AG08395 (cell line): ENCODE results near the gene SPSB1.

Experiments used
- DNase-seq: peaks from one replicate; pipeline ENCODE4 v3.0.0; 2012; ENCODE audit warnings: mixed read lengths, low spot score

The SPSB1 gene

GRCh38 chr1:9319789-9320519, 27.3 kb downstream of the SPSB1 start:
- no peak for DNase-seq

GRCh38 chr1:9320520-9321479, 28.1 kb downstream of the SPSB1 start:
- no peak for DNase-seq

- peak; percentile 29 for DNase-seq
These were observed 28.8 kb downstream of the SPSB1 start for GRCh38 chr1:9321480-9321849.

- DNase-seq: no peak
These were observed 29.4 kb downstream of the SPSB1 start for GRCh38 chr1:9321986-9322660.

GRCh38 chr1:9322661-9323244, 30.1 kb downstream of the SPSB1 start:
- no peak for DNase-seq

- no peak for DNase-seq
These were observed 31.8 kb downstream of the SPSB1 start for GRCh38 chr1:9324246-9325096.

GRCh38 chr1:9326596-9326995, 33.9 kb downstream of the SPSB1 start:
- peak; percentile 88 for DNase-seq

GRCh38 chr1:9328201-9328600, 35.5 kb downstream of the SPSB1 start:
- DNase-seq: no peak

- no peak for DNase-seq
These were observed 36.0 kb downstream of the SPSB1 start for GRCh38 chr1:9328715-9329114.

GRCh38 chr1:9331016-9331415, 38.3 kb downstream of the SPSB1 start:
- no peak for DNase-seq

GRCh38 chr1:9331558-9332346, 39.1 kb downstream of the SPSB1 start:
- DNase-seq: no peak

GRCh38 chr1:9332513-9333143, 39.9 kb downstream of the SPSB1 start:
- no peak for DNase-seq

GRCh38 chr1:9338397-9339246, 45.9 kb downstream of the SPSB1 start:
- DNase-seq: peak; percentile 75

- DNase-seq: peak; percentile 65
These were observed 47.6 kb downstream of the SPSB1 start for GRCh38 chr1:9340172-9340854.

- DNase-seq: no peak
These were observed 48.2 kb downstream of the SPSB1 start for GRCh38 chr1:9340864-9341263.

- DNase-seq: no peak
These were observed 48.7 kb downstream of the SPSB1 start for GRCh38 chr1:9341301-9341845.

- DNase-seq: no peak
These were observed 50.6 kb downstream of the SPSB1 start for GRCh38 chr1:9343269-9343668.
